GM21619 (cell line): ENCODE measurements around the gene KSR2.

Experiments used
- ATAC-seq: cut with Tn5 transposase; IDR thresholded peaks from one replicate; pipeline ENCODE4 v1.9.1; 2021; ENCODE audit not compliant: unreplicated experiment

The KSR2 gene

DNA sequence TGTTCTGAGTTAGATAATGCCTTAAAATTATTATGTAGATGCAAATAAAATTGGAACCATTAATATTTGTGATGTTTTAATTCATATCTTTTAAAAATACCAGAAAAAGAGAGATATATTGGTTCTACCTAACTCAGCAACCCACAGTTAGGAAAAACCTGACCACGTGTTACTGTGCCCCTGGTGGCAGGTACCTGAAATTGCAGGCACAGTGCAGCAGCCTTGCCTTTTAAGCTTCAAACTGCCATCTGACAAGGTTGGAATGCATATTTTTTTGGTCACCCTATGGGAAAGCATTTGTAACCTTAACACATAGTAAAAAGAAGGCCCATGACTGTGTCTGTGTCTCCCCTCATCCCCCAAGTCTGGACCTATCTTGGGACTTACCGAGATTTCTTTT is 498.0 kb downstream of the KSR2 start:
- ATAC-seq: no peak

GRCh38 chr12:117469883-117470483 is 498.8 kb downstream of the KSR2 start:
- ATAC-seq: no peak

GRCh38 chr12:117468016-117468415 is 500.8 kb downstream of the KSR2 start:
- no peak for ATAC-seq

- no peak for ATAC-seq
Observed at GRCh38 chr12:117467588-117467987, 501.2 kb downstream of the KSR2 start.

DNA sequence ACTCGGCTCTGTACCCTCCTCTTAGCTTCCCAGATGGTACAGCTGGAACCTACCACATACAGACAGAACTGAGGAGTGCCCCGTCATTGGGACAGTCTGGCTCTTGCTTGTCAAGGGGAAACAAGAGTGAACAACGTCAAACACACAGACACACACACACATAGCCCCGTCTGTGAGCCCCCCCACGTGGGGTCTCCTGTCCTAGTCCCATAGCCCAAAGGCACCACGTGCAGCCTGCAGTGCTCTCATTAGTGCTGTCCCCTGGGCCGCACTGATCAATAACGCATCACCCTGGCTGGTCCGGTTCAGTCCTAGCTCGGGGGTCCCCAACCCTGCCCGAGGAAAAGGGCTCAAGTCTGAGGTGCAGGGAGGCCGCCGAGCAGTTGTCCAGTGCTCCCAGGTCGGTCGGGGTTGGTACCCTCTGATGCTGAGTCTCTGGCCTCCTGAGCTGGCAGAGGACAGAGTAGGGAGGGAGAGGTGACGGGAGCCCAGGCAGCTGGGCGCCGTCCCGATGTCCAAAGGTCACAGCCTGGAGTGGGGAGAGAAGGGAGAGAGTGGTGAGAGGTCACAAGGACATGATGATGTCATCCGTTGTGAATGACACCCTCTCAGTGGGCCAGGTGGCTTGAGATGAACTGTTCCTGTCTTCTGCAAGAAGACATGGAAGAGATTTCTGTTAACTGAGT is 502.0 kb downstream of the KSR2 start:
- ATAC-seq: no peak

GRCh38 chr12:117461732-117462131 is 507.1 kb downstream of the KSR2 start:
- no peak for ATAC-seq

- ATAC-seq: no peak
Observed at GRCh38 chr12:117459229-117459628, 509.6 kb downstream of the KSR2 start.

DNA sequence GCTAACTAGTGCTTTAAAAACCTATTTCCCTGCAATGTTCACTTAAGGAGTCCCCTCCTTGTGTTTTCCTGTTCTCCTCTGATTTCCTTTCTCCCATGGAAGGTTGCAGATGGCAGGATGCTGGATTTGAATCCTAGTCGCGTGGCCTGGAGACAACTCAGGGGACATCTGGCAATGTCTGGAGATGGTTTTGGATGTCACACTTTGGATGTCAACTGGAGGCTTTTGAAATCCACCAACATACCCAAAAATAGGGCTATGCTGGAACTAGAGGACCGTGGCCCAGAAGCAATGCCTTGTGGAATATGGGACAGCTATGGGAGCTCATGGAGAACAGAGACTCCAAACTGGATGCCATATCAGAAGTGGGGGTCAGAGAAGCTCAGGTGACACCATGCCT is 511.6 kb downstream of the KSR2 start:
- ATAC-seq: no peak

DNA sequence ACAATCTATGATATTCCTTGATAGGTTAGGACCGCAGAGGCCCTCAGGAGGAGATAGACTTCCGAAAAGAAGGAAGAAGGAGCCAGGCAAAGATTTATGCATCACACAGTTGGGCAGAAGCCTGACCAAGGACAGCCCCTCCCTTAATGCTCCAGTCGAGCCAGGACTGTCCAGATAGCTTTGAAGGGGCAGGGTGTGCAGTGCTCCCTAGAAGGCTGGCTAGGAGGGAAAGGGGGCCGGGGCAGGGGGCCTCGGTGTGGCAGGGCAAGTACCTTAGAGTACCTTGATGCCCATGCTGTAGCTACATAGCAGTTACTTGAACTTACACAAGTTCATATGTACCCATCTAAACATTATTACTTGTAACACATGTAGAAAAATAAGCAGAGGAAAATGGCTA is 512.7 kb downstream of the KSR2 start:
- no peak for ATAC-seq

DNA sequence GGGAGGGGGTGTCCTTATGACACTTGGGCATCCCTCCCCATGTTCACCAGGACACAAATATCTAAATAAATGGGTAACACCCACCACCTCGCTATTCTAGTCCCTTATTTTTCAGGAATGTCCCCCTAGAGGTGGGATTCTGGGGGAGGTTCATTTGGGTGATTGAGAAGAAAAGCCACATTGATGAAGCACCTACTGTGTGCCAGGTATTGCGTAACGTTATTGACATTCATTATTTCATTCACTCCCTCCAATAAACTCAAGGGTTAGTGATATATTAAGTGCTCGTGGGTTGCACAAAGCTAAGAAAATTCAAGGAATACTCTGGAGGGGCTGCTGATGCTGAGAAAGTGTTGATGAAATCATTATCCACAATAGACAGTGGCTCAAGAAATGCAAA is 514.8 kb downstream of the KSR2 start:
- ATAC-seq: no peak

DNA sequence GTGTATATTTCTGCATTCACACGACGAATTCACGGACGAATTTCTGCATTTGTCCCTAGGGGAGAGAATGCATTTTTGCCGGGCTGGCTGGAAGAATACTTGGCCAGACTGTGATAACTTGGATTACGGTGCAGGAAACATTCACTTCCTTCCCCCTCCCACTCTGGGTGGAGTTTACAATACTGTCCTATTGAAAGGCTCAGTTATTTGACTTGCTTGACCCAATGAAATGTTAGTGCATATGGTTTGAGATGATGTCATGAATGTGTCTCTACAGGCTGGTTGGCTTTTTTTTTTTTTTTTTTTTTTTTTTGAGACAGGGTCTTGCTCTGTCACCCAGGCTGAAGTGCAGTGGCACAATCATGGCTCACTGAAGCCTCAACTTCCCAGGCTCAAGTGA is 516.7 kb downstream of the KSR2 start:
- ATAC-seq: no peak

DNA sequence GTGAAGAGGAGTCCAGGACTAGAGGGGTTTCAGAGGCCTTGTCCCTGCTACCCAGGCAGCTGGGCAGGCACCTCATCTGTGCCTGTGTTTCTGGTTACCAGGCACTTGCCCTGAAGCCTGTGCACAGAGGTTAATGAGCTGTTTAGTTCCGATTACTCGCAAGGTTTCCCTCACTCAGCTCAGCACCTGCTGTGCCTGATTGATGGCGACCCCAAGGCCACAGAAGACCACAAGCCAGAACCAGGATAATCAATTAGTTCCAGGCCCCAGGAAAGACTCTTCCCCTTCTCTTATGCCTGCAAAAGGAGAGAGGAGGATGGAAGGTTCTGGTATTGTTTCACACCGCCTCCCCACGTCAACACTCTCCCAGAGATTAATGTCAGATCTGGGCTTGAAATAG is 518.6 kb downstream of the KSR2 start:
- no peak for ATAC-seq

DNA sequence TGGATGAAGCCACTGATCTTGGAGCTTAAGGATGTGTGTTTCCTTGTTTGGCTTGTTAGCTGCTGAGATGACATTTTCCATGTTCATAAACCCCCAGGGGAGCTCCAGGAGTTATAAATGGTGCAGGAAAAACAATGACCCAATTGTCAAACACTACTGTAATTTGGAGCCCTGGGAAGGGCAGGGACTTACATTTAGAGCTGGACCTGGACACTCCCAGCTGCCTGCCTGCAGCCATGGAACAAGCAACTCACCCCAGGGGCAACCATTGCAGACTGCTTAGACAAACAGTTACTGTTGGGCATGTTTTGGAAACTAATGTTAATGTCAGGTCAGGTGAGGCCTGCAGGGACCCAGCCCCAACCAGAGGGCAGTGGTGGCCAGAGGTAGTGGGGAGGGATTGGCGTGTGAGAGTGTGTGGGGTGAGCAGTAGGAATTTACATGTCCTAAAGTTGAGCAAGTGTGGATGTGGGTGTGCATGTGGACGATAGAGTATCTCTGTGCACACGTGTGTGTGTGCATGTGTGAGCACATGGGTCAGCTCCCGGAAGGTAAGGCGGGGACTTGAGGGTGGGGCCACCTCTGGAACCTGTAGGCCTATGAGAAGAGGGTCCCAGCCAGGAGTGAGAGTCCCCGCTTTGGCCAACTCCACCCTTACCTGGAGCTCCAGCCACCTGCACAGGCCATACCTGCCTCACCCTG is 521.0 kb downstream of the KSR2 start:
- no peak for ATAC-seq

- no peak for ATAC-seq
Observed at GRCh38 chr12:117444781-117445180, 524.0 kb downstream of the KSR2 start.

DNA sequence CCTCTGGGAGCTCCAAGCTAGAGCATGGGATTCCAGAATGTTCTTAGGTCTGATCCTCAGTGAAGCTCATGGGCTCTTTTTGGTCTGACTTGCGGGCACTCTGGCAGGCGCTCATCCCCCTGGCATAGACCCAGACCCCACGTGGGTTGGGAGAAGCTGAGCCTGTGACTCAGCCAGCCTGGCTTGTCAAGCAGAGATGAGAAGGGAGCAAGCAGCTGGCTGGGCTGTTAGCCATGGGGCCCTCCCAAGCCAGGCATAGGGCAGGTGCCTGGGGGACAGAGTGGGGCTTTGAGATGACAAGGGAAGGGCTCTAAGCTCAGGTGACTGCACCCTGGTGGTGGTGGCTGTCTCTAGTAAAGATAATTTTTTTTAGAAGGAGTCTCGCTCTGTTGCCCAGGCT is 527.0 kb downstream of the KSR2 start:
- ATAC-seq: no peak

GRCh38 chr12:117440384-117440783 is 528.4 kb downstream of the KSR2 start:
- no peak for ATAC-seq

DNA sequence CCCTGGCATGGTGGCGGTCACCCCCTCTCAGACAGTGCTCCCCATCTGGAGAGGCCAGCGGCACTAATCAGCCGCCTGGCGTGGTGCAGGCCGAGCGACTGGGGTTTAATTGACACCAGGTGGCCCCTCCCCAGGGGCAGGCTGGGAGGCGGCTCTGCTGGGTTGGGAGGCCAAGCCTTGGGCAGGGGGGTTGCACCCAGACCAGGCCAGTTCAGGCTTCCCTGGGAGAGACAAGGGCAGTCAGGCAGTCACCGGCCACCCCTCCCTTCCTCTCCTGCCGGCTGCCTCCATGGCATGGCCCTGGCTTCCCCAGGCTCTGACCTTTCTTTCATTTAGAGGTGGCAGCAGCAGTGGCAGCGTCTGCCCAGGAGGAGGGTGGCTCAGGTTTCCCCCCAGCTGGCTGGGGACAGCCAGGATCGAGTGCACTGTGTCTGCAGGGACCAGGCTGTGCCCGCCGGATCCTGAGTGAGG is 529.2 kb downstream of the KSR2 start:
- ATAC-seq: no peak

- ATAC-seq: no peak
Observed at GRCh38 chr12:117438809-117439208, 530.0 kb downstream of the KSR2 start.

DNA sequence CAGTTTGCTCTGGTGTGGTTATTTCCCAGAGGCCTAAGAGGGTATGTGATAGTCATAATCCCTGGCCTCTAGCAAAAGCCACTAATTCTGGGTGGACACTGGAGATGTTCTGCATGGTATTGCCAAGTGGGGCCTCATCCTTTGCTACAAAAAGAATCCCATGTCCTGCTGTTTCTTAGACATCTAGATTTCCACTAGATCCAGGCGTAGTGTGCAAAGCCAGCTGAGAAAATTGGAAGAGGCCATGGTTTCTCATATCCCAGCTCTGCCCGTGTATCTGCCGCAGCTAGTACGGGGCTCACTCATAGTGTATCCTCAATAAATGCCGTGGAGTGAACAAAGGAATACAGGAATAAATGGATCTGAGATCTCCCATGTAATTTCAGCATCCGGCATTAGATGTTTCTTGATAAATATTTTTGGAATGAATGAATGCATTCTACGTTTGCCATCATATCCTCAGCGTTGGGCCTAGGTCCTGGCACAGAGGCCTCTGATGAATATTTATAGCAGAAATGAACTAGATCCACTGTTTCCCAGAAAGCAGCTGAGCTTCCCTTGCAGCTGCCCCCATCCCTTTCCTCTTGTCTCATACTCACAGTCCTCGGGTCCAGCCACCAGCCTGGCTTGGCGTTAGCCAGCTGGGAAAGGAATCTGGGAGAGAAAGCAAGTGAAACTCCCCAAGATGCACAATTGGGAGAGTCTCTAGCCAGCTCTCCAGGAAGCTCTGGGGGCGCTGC is 531.1 kb downstream of the KSR2 start:
- no peak for ATAC-seq

- ATAC-seq: no peak
Observed at GRCh38 chr12:117433878-117434277, 534.9 kb downstream of the KSR2 start.

DNA sequence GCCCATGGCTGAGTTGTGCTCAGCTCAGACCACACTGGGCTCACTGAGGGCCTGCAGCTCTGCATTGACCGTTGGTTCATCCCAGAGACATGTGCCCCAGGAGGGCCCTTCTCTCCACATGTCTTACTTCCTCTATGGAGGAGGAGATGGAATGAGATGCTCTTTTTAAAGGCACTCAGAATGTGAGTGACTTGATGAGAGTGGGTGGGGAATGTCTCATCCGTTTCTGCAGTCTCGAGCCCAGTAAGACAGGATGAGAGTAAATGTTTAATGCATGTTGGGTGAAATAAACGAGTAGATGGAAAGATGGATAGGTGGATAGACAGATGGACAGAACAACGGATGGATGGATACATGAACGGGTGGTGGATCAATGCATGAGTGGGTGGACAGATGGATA is 538.5 kb downstream of the KSR2 start:
- no peak for ATAC-seq

GRCh38 chr12:117427211-117427610 is 541.6 kb downstream of the KSR2 start:
- no peak for ATAC-seq
